IMR-90 (cell line): ENCODE measurements around the gene CD96. TPM values are rescaled to one million over a fixed set of nuclear protein-coding genes. Genes with fewer than 3 reads are reported as not detected.

Source experiments
- ATAC-seq: fragments of 200-7000 bp; cut with Tn5 transposase; 2 replicates; pipeline ENCODE4 v1.9.1; 2020; ENCODE audit warnings: low read depth, mild to moderate bottlenecking, moderate library complexity
- BruUV-seq: library from RNA; stranded (reverse); fragments of 400-500 nt; replicated peaks from 2 replicates; lab custom pipeline; 2021; lab: Mats Ljungman, UMichigan
- CTCF ChIA-PET: fragments of 300-600 bp; formaldehyde crosslinking; extraction: SDS; loops from one replicate; lab custom pipeline; 2021; ENCODE audit warnings: antibody characterized with exemption; lab: Yijun Ruan, JAX
- POLR2A ChIA-PET: fragments of 300-600 bp; sonication (Branson Sonifier 250); formaldehyde crosslinking; loops from one replicate; lab custom pipeline; 2022; ENCODE audit warnings: antibody characterized with exemption; ENCODE audit not compliant: unreplicated experiment; lab: Charles Lee
- DNase-seq: peaks from one replicate; pipeline ENCODE4 v3.0.0; 2013
- H2AFZ ChIP-seq: replicated peaks from 2 replicates; pipeline ENCODE3; 2013; ENCODE audit warnings: low read length, mild to moderate bottlenecking; ENCODE audit not compliant: poor library complexity
- H2AK5ac ChIP-seq: 2 replicates; pipeline ENCODE4 v1.6.1; 2013; ENCODE audit warnings: low read depth, low read length, inconsistent platforms
- H2AK9ac ChIP-seq: replicated peaks from 2 replicates; pipeline ENCODE3; 2013; ENCODE audit warnings: mild to moderate bottlenecking, low read depth, low read length, moderate library complexity; ENCODE audit not compliant: poor library complexity
- H2BK120ac ChIP-seq: 2 replicates; pipeline ENCODE4 v1.6.1; 2013; ENCODE audit warnings: low read depth, low read length, inconsistent platforms
- H2BK15ac ChIP-seq: 3 replicates; pipeline ENCODE4 v1.6.1; 2013; ENCODE audit warnings: low read depth, low read length, inconsistent platforms
- H2BK20ac ChIP-seq: 2 replicates; pipeline ENCODE4 v1.6.1; 2013; ENCODE audit warnings: low read depth, mild to moderate bottlenecking, inconsistent platforms, low read length, moderate library complexity
- H2BK5ac ChIP-seq: 2 replicates; pipeline ENCODE4 v1.6.1; 2013; ENCODE audit warnings: mild to moderate bottlenecking, low read depth, low read length, inconsistent platforms; ENCODE audit not compliant: poor library complexity, severe bottlenecking
- H3K14ac ChIP-seq: replicated peaks from 2 replicates; pipeline ENCODE4 v1.6.1; 2013; ENCODE audit warnings: low read depth, low read length, inconsistent platforms
- H3K18ac ChIP-seq: 2 replicates; pipeline ENCODE4 v1.6.1; 2013; ENCODE audit warnings: low read depth, low read length, control low read depth
- H3K23ac ChIP-seq: 2 replicates; pipeline ENCODE4 v1.6.1; 2013; ENCODE audit warnings: low read depth, low read length, inconsistent platforms
- H3K27ac ChIP-seq: 2 replicates; pipeline ENCODE4 v1.5.1; 2013; ENCODE audit warnings: mild to moderate bottlenecking, control low read depth, low read length; ENCODE audit not compliant: insufficient read depth
- H3K27me3 ChIP-seq: 2 replicates; pipeline ENCODE4 v1.6.1; 2013; ENCODE audit warnings: low read length; ENCODE audit not compliant: control insufficient read depth, insufficient read depth
- H3K36me3 ChIP-seq: 2 replicates; pipeline ENCODE4 v1.6.1; 2013; ENCODE audit warnings: low read length, mixed read lengths; ENCODE audit not compliant: control insufficient read depth, insufficient read depth
- H3K4ac ChIP-seq: 2 replicates; pipeline ENCODE4 v1.6.1; 2013; ENCODE audit warnings: low read depth, low read length, inconsistent platforms
- H3K4me1 ChIP-seq: 2 replicates; pipeline ENCODE4 v1.6.1; 2013; ENCODE audit warnings: low read length, mixed read lengths; ENCODE audit not compliant: control insufficient read depth, insufficient read depth
- H3K4me2 ChIP-seq: 2 replicates; pipeline ENCODE4 v1.6.1; 2013; ENCODE audit warnings: low read depth, mild to moderate bottlenecking, control low read depth, low read length, moderate library complexity
- H3K4me3 ChIP-seq: 2 replicates; pipeline ENCODE4 v1.5.1; 2013; ENCODE audit warnings: low read depth, mild to moderate bottlenecking, control low read depth, low read length, moderate library complexity; ENCODE audit not compliant: insufficient read depth
- H3K56ac ChIP-seq: 2 replicates; pipeline ENCODE4 v1.6.1; 2013; ENCODE audit warnings: low read length, inconsistent platforms; ENCODE audit not compliant: insufficient read depth; ENCODE audit errors: extremely low read depth
- H3K79me1 ChIP-seq, 2 experiments: 2 replicates each; pipeline ENCODE4 v1.6.1; 2013; ENCODE audit warnings: low read length in 2 of 2, inconsistent platforms in 1 of 2, low read depth in 1 of 2
- H3K9ac ChIP-seq: 2 replicates; pipeline ENCODE4 v1.6.1; 2013; ENCODE audit warnings: low read depth, low read length, control low read depth
- H3K9me1 ChIP-seq: 2 replicates; pipeline ENCODE4 v1.6.1; 2013; ENCODE audit warnings: low read length, inconsistent platforms; ENCODE audit not compliant: insufficient read depth
- H3K9me3 ChIP-seq: 2 replicates; pipeline ENCODE4 v1.6.1; 2013; ENCODE audit warnings: low read length; ENCODE audit not compliant: control insufficient read depth, insufficient read depth
- H4K20me1 ChIP-seq: 2 replicates; pipeline ENCODE4 v1.6.1; 2013; ENCODE audit warnings: low read length, inconsistent platforms; ENCODE audit not compliant: insufficient read depth
- H4K5ac ChIP-seq: 2 replicates; pipeline ENCODE4 v1.6.1; 2013; ENCODE audit warnings: mild to moderate bottlenecking, low read depth, low read length, control low read depth
- H4K8ac ChIP-seq, 2 experiments: 2 replicates each; pipeline ENCODE4 v1.6.1; 2013; ENCODE audit warnings: low read depth in 2 of 2, low read length in 2 of 2, control low read depth in 1 of 2, inconsistent platforms in 1 of 2
- H4K91ac ChIP-seq: 2 replicates; pipeline ENCODE4 v1.6.1; 2013; ENCODE audit warnings: low read depth, low read length, inconsistent platforms; ENCODE audit not compliant: insufficient read depth
- BHLHE40 ChIP-seq: fragments of 150-350 bp; IDR thresholded peaks from 2 replicates; pipeline ENCODE4 v1.6.1; 2016; ENCODE audit warnings: mild to moderate bottlenecking, low read depth, low read length
- CEBPB ChIP-seq: IDR thresholded peaks from 2 replicates; pipeline ENCODE4 v1.6.1; 2012; ENCODE audit warnings: low read depth, low read length, improper control_type of control experiment
- CHD1 ChIP-seq: IDR thresholded peaks from 2 replicates; pipeline ENCODE4 v1.6.1; 2012; ENCODE audit warnings: low read depth, low read length, improper control_type of control experiment
- FOS ChIP-seq: fragments of 150-350 bp; IDR thresholded peaks from 2 replicates; pipeline ENCODE4 v1.6.1; 2016; ENCODE audit warnings: low read depth, low read length
- MAFK ChIP-seq: IDR thresholded peaks from 2 replicates; pipeline ENCODE4 v1.6.1; 2012; ENCODE audit warnings: low read depth, low read length, improper control_type of control experiment
- MAZ ChIP-seq: IDR thresholded peaks from 2 replicates; pipeline ENCODE4 v1.6.1; 2012; ENCODE audit warnings: low read depth, mild to moderate bottlenecking, low read length, improper control_type of control experiment, moderate library complexity, borderline replicate concordance
- MXI1 ChIP-seq: IDR thresholded peaks from 2 replicates; pipeline ENCODE4 v1.6.1; 2012; ENCODE audit warnings: low read depth, mild to moderate bottlenecking, low read length, moderate library complexity, borderline replicate concordance
- NFE2L2 ChIP-seq: fragments of 150-350 bp; IDR thresholded peaks from 2 replicates; pipeline ENCODE4 v1.6.1; 2016; ENCODE audit warnings: low read depth, mild to moderate bottlenecking, low read length
- POLR2A ChIP-seq: IDR thresholded peaks from 2 replicates; pipeline ENCODE4 v1.6.1; 2012; ENCODE audit warnings: mild to moderate bottlenecking, low read depth, low read length
- RAD21 ChIP-seq: IDR thresholded peaks from 2 replicates; pipeline ENCODE4 v1.6.1; 2012; ENCODE audit warnings: low read length, improper control_type of control experiment
- RCOR1 ChIP-seq: IDR thresholded peaks from 2 replicates; pipeline ENCODE4 v1.6.1; 2012; ENCODE audit warnings: mild to moderate bottlenecking, low read length, improper control_type of control experiment; ENCODE audit not compliant: insufficient replicate concordance
- RFX5 ChIP-seq: IDR thresholded peaks from 2 replicates; pipeline ENCODE4 v1.8.0; 2012; ENCODE audit warnings: low read depth, mild to moderate bottlenecking, low read length, moderate library complexity
- SMC3 ChIP-seq: fragments of 150-350 bp; IDR thresholded peaks from 2 replicates; pipeline ENCODE4 v1.6.1; 2016; ENCODE audit warnings: low read depth, mild to moderate bottlenecking, antibody characterized with exemption, low read length, moderate library complexity
- WGBS, 2 experiments: methylation state at CpG; one replicate each; pipeline versions ENCODE4 v1.1.5 to v1.1.7; 2013; ENCODE audit warnings: missing lambda C conversion rate in 2 of 2; ENCODE audit not compliant: insufficient read length in 1 of 2; ENCODE audit errors: extremely low coverage in 2 of 2; 5-methylcytosine and 5-hydroxymethylcytosine counted together
- dilution Hi-C: fragments of 300-500 bp; cut with HindIII; formaldehyde crosslinking; loops from one replicate; pipeline ENCODE4 v1.14.3; 2018; ENCODE audit warnings: low sequenced_read_pairs; ENCODE audit not compliant: unreplicated experiment
- in situ Hi-C: fragments of 300-500 bp; cut with MboI; formaldehyde crosslinking; loops from 3 replicates; pipeline ENCODE4 v1.14.3; 2019; ENCODE audit warnings: low sequenced_read_pairs, inconsistent platforms, mixed read lengths
- intact Hi-C: fragments of 100-400 bp; cut with micrococcal nuclease; formaldehyde crosslinking; loops from 2 replicates; pipeline ENCODE4 v1.10.0; 2022
- polyA plus RNA-seq, 3 experiments: library from polyadenylated mRNA; depleted of rRNA; stranded (reverse); fragments of >200 nt; gene quantifications; 2 replicates each; pipeline ENCODE4 v1.2.3, GENCODE V29; 2012; ENCODE audit warnings: low replicate concordance in 1 of 3
- total RNA-seq: library from RNA; depleted of rRNA; stranded (reverse); fragments of >200 nt; gene quantifications from 2 replicates; pipeline ENCODE4 v1.2.3, GENCODE V29; 2012
- TF ChIP-seq, protein P1 (sequence below): fragments of 150-350 bp; IDR thresholded peaks from 2 replicates; pipeline ENCODE4 v1.6.1; 2016; ENCODE audit warnings: low read depth, mild to moderate bottlenecking, low read length, moderate library complexity, borderline replicate concordance
- TF ChIP-seq, protein P2 (sequence below): conservative IDR thresholded peaks from 2 replicates; pipeline ENCODE4 v1.5.1; 2012; ENCODE audit warnings: mild to moderate bottlenecking, low read depth, low read length, improper control_type of control experiment
- TF ChIP-seq, protein P3 (sequence below): fragments of 150-350 bp; IDR thresholded peaks from 2 replicates; pipeline ENCODE4 v1.6.1; 2017; ENCODE audit warnings: mild to moderate bottlenecking, antibody characterized with exemption, low read length, low read depth

CD96 gene
- total and polyA plus RNA-seq, 2 of the 4 experiments (the other 2 are of a cell fraction) = 0.05 to 0.18 TPM

DNA sequence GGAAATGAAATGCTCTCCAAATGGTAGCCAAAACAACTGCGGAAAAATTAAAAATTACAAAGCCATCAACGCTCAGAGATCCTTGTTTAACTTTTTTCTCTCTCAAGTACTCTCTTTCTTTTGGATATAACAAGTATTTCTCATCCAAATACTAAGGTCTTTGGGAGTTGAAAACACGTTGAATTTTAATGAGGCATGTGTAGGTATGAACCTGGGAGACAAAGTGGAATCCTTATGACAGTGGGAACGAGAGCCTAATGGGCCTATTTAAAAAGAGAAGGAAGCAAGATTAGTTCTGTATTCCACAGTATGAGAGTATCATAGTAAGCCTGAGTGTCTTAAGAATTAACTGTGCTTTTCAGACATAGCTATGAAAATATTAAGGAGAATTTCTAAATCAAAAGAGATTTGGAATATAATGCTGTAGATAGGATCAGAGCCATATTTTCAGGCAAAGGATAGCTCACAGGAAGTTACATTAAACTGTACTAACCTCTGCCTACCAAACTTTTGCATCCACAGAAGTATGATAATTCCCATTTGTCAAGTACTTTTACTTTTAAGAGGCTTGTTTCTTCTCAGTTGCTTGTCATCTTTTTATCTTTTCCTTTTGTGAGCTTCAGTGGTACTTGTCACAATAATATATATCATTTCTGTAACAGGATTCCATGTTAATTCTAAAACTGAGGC is 759 bp downstream of the CD96 start:
- H3K27me3 ChIP-seq = no peaks in the 10 kb centered on the region
- H3K36me3 ChIP-seq = no peaks in the 10 kb centered on the region
- H3K79me1 ChIP-seq = no peaks in the 10 kb centered on the region
- H3K4ac ChIP-seq = no peak overlapping the region
- no peak overlapping the region for H3K4me2 ChIP-seq
- intact Hi-C loops = no loop called here
- no peak overlapping the region for H2BK15ac ChIP-seq
- H3K4me3 ChIP-seq = no peak overlapping the region
- H2BK120ac ChIP-seq = no peak overlapping the region
- dilution Hi-C loops = no loop called here
- DNase-seq = no peak
- H3K9me1 ChIP-seq = peaks cover 3% of the 10 kb centered on the region; the same call in 1 of the 2 replicates
- no peak for ATAC-seq
- no peaks in the 10 kb centered on the region for H3K9me3 ChIP-seq
- no peak overlapping the region for H2BK5ac ChIP-seq
- no peak overlapping the region for H2BK20ac ChIP-seq
- H4K5ac ChIP-seq = no peak overlapping the region
- H4K91ac ChIP-seq = no peak overlapping the region
- no peak overlapping the region for H2AK9ac ChIP-seq
- H4K8ac ChIP-seq = no peak overlapping the region
- H2AK5ac ChIP-seq = no peak overlapping the region
- TF ChIP-seq NFE2L2 (no peak), CHD1 (no peak), BHLHE40 (no peak), RCOR1 (no peak), MAZ (no peak), CEBPB (no peak), MAFK (no peak), RFX5 (no peak), RAD21 (no peak), MXI1 (no peak), FOS (no peak), POLR2A (no peak), SMC3 (no peak)
- TF ChIP-seq, protein P1, sequence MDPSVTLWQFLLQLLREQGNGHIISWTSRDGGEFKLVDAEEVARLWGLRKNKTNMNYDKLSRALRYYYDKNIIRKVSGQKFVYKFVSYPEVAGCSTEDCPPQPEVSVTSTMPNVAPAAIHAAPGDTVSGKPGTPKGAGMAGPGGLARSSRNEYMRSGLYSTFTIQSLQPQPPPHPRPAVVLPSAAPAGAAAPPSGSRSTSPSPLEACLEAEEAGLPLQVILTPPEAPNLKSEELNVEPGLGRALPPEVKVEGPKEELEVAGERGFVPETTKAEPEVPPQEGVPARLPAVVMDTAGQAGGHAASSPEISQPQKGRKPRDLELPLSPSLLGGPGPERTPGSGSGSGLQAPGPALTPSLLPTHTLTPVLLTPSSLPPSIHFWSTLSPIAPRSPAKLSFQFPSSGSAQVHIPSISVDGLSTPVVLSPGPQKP = no peak
- TF ChIP-seq, protein P2, sequence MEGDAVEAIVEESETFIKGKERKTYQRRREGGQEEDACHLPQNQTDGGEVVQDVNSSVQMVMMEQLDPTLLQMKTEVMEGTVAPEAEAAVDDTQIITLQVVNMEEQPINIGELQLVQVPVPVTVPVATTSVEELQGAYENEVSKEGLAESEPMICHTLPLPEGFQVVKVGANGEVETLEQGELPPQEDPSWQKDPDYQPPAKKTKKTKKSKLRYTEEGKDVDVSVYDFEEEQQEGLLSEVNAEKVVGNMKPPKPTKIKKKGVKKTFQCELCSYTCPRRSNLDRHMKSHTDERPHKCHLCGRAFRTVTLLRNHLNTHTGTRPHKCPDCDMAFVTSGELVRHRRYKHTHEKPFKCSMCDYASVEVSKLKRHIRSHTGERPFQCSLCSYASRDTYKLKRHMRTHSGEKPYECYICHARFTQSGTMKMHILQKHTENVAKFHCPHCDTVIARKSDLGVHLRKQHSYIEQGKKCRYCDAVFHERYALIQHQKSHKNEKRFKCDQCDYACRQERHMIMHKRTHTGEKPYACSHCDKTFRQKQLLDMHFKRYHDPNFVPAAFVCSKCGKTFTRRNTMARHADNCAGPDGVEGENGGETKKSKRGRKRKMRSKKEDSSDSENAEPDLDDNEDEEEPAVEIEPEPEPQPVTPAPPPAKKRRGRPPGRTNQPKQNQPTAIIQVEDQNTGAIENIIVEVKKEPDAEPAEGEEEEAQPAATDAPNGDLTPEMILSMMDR = no peak
- TF ChIP-seq, protein P3, sequence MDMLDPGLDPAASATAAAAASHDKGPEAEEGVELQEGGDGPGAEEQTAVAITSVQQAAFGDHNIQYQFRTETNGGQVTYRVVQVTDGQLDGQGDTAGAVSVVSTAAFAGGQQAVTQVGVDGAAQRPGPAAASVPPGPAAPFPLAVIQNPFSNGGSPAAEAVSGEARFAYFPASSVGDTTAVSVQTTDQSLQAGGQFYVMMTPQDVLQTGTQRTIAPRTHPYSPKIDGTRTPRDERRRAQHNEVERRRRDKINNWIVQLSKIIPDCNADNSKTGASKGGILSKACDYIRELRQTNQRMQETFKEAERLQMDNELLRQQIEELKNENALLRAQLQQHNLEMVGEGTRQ = no peak
- no peak overlapping the region for H3K14ac ChIP-seq
- H3K18ac ChIP-seq = no peak overlapping the region
- H3K56ac ChIP-seq = no peak overlapping the region
- H2AFZ ChIP-seq = no peak overlapping the region
- no TSS peak for BruUV-seq
- H3K27ac ChIP-seq = no peak overlapping the region
- peaks cover 5% of the 10 kb centered on the region for H3K4me1 ChIP-seq
- H4K20me1 ChIP-seq = no peaks in the 10 kb centered on the region
- in situ Hi-C loops = no loop called here
- CTCF ChIA-PET = no interaction called here
- H3K9ac ChIP-seq = no peak overlapping the region
- POLR2A ChIA-PET = no interaction called here
- H3K23ac ChIP-seq = no peak overlapping the region
- WGBS, 2 experiments = no CpG with 5 or more reads among the region's 4 CpGs
